GM12872 (cell line): ENCODE measurements around the gene CRPPA.

Experiments
- CTCF ChIP-seq: IDR thresholded peaks from 3 replicates; pipeline ENCODE4 v1.5.1; 2011; ENCODE audit warnings: low read depth, mild to moderate bottlenecking, low read length, moderate library complexity; ENCODE audit not compliant: insufficient read depth

The CRPPA gene

GRCh38 chr7:16455591-16455990, 34.3 kb upstream of the CRPPA start:
- TF ChIP-seq CTCF = no peak

GRCh38 chr7:16450366-16450765, 29.0 kb upstream of the CRPPA start:
- no peak for TF ChIP-seq CTCF

GRCh38 chr7:16447876-16448275, 26.5 kb upstream of the CRPPA start:
- TF ChIP-seq CTCF = no peak

- TF ChIP-seq CTCF = no peak
These were observed 25.2 kb upstream of the CRPPA start for GRCh38 chr7:16446508-16446907.

- no peak for TF ChIP-seq CTCF
These were observed 17.6 kb upstream of the CRPPA start for GRCh38 chr7:16438988-16439387.

- TF ChIP-seq CTCF = no peak
These were observed 15.0 kb upstream of the CRPPA start for GRCh38 chr7:16436306-16436705.

GRCh38 chr7:16433568-16434122, 12.3 kb upstream of the CRPPA start:
- no peak for TF ChIP-seq CTCF

GRCh38 chr7:16432425-16432731, 11.0 kb upstream of the CRPPA start:
- TF ChIP-seq CTCF = no peak
